Hindlimb muscle (tissue), 1 donor: Measurements from ENCODE around the gene PPFIA3. TPM values are rescaled to one million over a fixed set of nuclear protein-coding genes. Genes with fewer than 3 reads are reported as not detected.

Source experiments
- DNase-seq: peaks from one replicate; pipeline ENCODE4 v3.0.0-alpha.2; 2013
- polyA plus RNA-seq: library from polyadenylated mRNA; unstranded; fragments of 120-200 nt; gene quantifications from one replicate; pipeline ENCODE4 v1.2.1, GENCODE V29; 2013; ENCODE audit not compliant: insufficient read length

Gene PPFIA3
- polyA plus RNA-seq, 1 donor = 10.0 TPM

- no peak for DNase-seq
Observed at GRCh38 chr19:49182848-49183375, 63.6 kb downstream of the PPFIA3 start.

GRCh38 chr19:49186108-49186507, 66.8 kb downstream of the PPFIA3 start:
- DNase-seq = no peak

- DNase-seq = no peak
Observed at GRCh38 chr19:49188626-49189200, 69.4 kb downstream of the PPFIA3 start.

GRCh38 chr19:49189259-49189658, 69.9 kb downstream of the PPFIA3 start:
- no peak for DNase-seq

- DNase-seq = no peak
Observed at GRCh38 chr19:49190781-49191180, 71.4 kb downstream of the PPFIA3 start.

- no peak for DNase-seq
Observed at GRCh38 chr19:49193822-49194394, 74.6 kb downstream of the PPFIA3 start.

GRCh38 chr19:49194408-49194807, 75.1 kb downstream of the PPFIA3 start:
- no peak for DNase-seq

- no peak for DNase-seq
Observed at GRCh38 chr19:49196527-49197240, 77.3 kb downstream of the PPFIA3 start.

GRCh38 chr19:49200238-49200862, 81.0 kb downstream of the PPFIA3 start:
- DNase-seq = no peak

Other genes starting within 250 kb of the PPFIA3 start
- 59.4 TPM for gene PPP1R15A, start 247.1 kb upstream of the PPFIA3 start, polyA plus RNA-seq
- not detected for gene TULP2, start 220.8 kb upstream of the PPFIA3 start, polyA plus RNA-seq
- gene NUCB1, start 219.2 kb upstream of the PPFIA3 start, polyA plus RNA-seq = 175 TPM
- 0.93 TPM for gene DHDH, start 185.8 kb upstream of the PPFIA3 start, polyA plus RNA-seq
- 39.3 TPM for gene BAX, start 164.7 kb upstream of the PPFIA3 start, polyA plus RNA-seq
- 701 TPM for gene FTL, start 154.2 kb upstream of the PPFIA3 start, polyA plus RNA-seq
- 108 TPM for gene GYS1, start 126.2 kb upstream of the PPFIA3 start, polyA plus RNA-seq
- 61.0 TPM for gene RUVBL2, start 125.7 kb upstream of the PPFIA3 start, polyA plus RNA-seq
- gene LHB, start 102.5 kb upstream of the PPFIA3 start, polyA plus RNA-seq = not detected
- gene CGB3, start 95.2 kb upstream of the PPFIA3 start, polyA plus RNA-seq = not detected
- gene CGB2, start 87.7 kb upstream of the PPFIA3 start, polyA plus RNA-seq = not detected
- not detected for gene CGB1, start 82.6 kb upstream of the PPFIA3 start, polyA plus RNA-seq
- gene CGB5, start 75.7 kb upstream of the PPFIA3 start, polyA plus RNA-seq = not detected
- gene CGB8, start 70.4 kb upstream of the PPFIA3 start, polyA plus RNA-seq = not detected
- 2.3 TPM for gene CGB7, start 61.8 kb upstream of the PPFIA3 start, polyA plus RNA-seq
- 5.8 TPM for gene NTF4, start 54.7 kb upstream of the PPFIA3 start, polyA plus RNA-seq
- gene KCNA7, start 46.8 kb upstream of the PPFIA3 start, polyA plus RNA-seq = 9.8 TPM
- gene SNRNP70, start 34.1 kb upstream of the PPFIA3 start, polyA plus RNA-seq = 259 TPM
- 13.4 TPM for gene LIN7B, start 5.2 kb upstream of the PPFIA3 start, polyA plus RNA-seq
- gene C19orf73, start 401 bp upstream of the PPFIA3 start, polyA plus RNA-seq = 0.54 TPM
- gene HRC, start 35.9 kb downstream of the PPFIA3 start, polyA plus RNA-seq = 187 TPM
- 49.4 TPM for gene TRPM4, start 38.2 kb downstream of the PPFIA3 start, polyA plus RNA-seq
- 1.9 TPM for gene SLC6A16, start 205.6 kb downstream of the PPFIA3 start, polyA plus RNA-seq
- 18.5 TPM for gene CD37, start 215.9 kb downstream of the PPFIA3 start, polyA plus RNA-seq
- 72.1 TPM for gene TEAD2, start 242.9 kb downstream of the PPFIA3 start, polyA plus RNA-seq
- gene DKKL1, start 244.3 kb downstream of the PPFIA3 start, polyA plus RNA-seq = 2.4 TPM